Esophagus squamous epithelium (tissue), 5 donors: ENCODE results near the gene DLG2. TPM values are rescaled to one million over a fixed set of nuclear protein-coding genes. Genes with fewer than 3 reads are reported as not detected.
"Not testable (repeated sequence)": the region's sequence is repeated elsewhere in the genome, so short reads cannot be mapped to it uniquely, and the experiment has no call there.

Experiments
- DNase-seq: peaks from one replicate; lab custom pipeline; 2025; lab: John Stamatoyannopoulos, UW
- H3K27ac ChIP-seq, 4 donors: fragments of 200-600 bp; sonication (generic); one replicate each; pipeline ENCODE4 v1.5.1; 2016 to 2019; ENCODE audit warnings: mild to moderate bottlenecking in 1 of 4
- H3K27me3 ChIP-seq, 4 donors: fragments of 200-600 bp; sonication (generic); 1 replicate in 3 of 4; 2 replicates in 1 of 4; pipeline versions ENCODE4 v1.5.1 to v1.6.0; 2017 to 2021; ENCODE audit warnings: antibody characterized with exemption in 1 of 4
- H3K36me3 ChIP-seq, 3 donors: fragments of 200-600 bp; sonication (generic); one replicate each; pipeline ENCODE4 v1.5.1; 2016 to 2019
- H3K4me1 ChIP-seq, 3 donors: fragments of 200-600 bp; sonication (generic); one replicate each; pipeline ENCODE4 v1.5.1; 2017 to 2019
- H3K4me3 ChIP-seq, 4 donors: fragments of 200-600 bp; sonication (generic); 1 replicate in 3 of 4; 2 replicates in 1 of 4; pipeline ENCODE4 v1.5.1; 2016 to 2019; ENCODE audit warnings: mild to moderate bottlenecking in 2 of 4, moderate library complexity in 1 of 4
- H3K9me3 ChIP-seq, 3 donors: fragments of 200-600 bp; sonication (generic); one replicate each; pipeline ENCODE4 v1.5.1; 2016 to 2019
- POLR2A ChIP-seq, 4 donors: fragments of 450-650 bp; IDR thresholded peaks; one replicate each; pipeline ENCODE4 v1.6.1; 2017; ENCODE audit warnings: antibody characterized with exemption in 4 of 4, mild to moderate bottlenecking in 4 of 4, moderate library complexity in 3 of 4
- WGBS, 2 donors: methylation state at CpG; one replicate each; pipeline ENCODE4 v1.1.5; 2018; 5-methylcytosine and 5-hydroxymethylcytosine counted together
- intact Hi-C: fragments of 100-400 bp; cut with DNase I; formaldehyde crosslinking; loops from one replicate; pipeline ENCODE4 v1.15.0; 2022
- total RNA-seq, 4 donors: library from RNA; depleted of rRNA; stranded (reverse); fragments of >200 nt; gene quantifications; one replicate each; pipeline ENCODE4 v1.1.0, GENCODE V29; 2016
- TF ChIP-seq, protein P1 (sequence below), 6 experiments: fragments of 450-650 bp in 4 of 6; fragments of 200-600 bp in 2 of 6; sonication (generic) in 2 of 6; IDR thresholded peaks; one replicate each; pipeline ENCODE4 v1.5.1; 2016 to 2019; ENCODE audit warnings: antibody characterized with exemption in 6 of 6, mild to moderate bottlenecking in 4 of 6, moderate library complexity in 4 of 6
- donor health status: DM: yes; HTN: yes; CAD: no.

DLG2 gene
- total RNA-seq, 4 donors from 2014 or later = 2.9 to 27.7 (median 12.6) TPM

DNA sequence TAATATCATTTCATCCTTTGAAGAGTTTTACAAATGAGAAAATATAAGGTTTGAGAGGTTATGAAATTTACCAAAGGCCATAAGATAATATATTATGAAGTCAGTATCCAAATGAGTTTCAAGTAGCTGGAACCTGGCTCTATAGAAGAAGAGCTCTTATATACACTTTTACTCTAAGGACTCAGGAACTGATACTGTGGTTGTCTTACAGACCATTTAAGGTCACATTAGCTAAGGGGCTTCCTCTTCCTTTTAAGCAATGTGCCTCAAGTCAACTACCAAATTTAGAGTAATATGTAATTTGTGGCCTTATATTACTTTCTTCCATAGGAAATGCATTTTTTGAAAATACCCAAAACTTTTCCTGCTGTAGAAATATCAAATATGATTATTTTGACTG is 369.3 kb downstream of the DLG2 start:
- DNase-seq = no peak
- no peaks in the 10 kb centered on the region for H3K4me1 ChIP-seq
- H3K36me3 ChIP-seq = no peaks in the 10 kb centered on the region
- intact Hi-C loops = no loop called here
- no peak overlapping the region for H3K4me3 ChIP-seq
- peaks cover 0 to 8% (median 0%) of the 10 kb centered on the region in 3 donors for H3K9me3 ChIP-seq
- no peaks in the 10 kb centered on the region for H3K27me3 ChIP-seq
- no peak overlapping the region for H3K27ac ChIP-seq
- no peak for TF ChIP-seq POLR2A (IDR thresholded peaks at IDR 0.05)
- TF ChIP-seq, protein P1, sequence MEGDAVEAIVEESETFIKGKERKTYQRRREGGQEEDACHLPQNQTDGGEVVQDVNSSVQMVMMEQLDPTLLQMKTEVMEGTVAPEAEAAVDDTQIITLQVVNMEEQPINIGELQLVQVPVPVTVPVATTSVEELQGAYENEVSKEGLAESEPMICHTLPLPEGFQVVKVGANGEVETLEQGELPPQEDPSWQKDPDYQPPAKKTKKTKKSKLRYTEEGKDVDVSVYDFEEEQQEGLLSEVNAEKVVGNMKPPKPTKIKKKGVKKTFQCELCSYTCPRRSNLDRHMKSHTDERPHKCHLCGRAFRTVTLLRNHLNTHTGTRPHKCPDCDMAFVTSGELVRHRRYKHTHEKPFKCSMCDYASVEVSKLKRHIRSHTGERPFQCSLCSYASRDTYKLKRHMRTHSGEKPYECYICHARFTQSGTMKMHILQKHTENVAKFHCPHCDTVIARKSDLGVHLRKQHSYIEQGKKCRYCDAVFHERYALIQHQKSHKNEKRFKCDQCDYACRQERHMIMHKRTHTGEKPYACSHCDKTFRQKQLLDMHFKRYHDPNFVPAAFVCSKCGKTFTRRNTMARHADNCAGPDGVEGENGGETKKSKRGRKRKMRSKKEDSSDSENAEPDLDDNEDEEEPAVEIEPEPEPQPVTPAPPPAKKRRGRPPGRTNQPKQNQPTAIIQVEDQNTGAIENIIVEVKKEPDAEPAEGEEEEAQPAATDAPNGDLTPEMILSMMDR (IDR thresholded peaks at IDR 0.05) = no peak

DNA sequence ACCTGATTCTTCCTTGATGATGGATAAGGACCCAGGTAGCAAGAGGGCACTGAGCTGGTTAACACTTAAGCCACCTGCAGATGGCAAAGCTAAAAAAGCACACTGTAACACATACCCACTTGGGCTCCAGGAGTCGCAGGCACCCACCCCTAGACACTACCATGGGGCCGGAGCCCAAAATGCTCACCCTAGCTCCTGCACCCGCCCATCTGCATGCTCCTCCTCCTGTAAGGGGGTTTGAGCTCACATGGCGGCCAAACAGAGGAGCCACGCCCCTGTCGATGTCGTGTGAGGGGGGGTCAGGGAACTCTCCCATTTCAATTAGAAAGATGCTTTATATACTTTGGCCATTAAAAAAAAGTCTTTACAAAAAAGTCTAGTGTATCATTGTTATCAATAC is 370.7 kb downstream of the DLG2 start:
- intact Hi-C loops = no loop called here
- DNase-seq = no peak
- Histone ChIP-seq H3K4me3 (no peak overlapping the region), H3K4me1 (no peaks in the 10 kb centered on the region), H3K9me3 (peaks cover 0 to 5% (median 0%) of the 10 kb centered on the region in 3 donors), H3K27ac (no peak overlapping the region), H3K27me3 (no peaks in the 10 kb centered on the region), H3K36me3 (no peaks in the 10 kb centered on the region)
- WGBS, 2 donors = 84 to 91% methylated on average over 7 of the region's 7 CpGs
- TF ChIP-seq POLR2A (IDR thresholded peaks at IDR 0.05) = no peak
- TF ChIP-seq, protein P1 (IDR thresholded peaks at IDR 0.05) = no peak

DNA sequence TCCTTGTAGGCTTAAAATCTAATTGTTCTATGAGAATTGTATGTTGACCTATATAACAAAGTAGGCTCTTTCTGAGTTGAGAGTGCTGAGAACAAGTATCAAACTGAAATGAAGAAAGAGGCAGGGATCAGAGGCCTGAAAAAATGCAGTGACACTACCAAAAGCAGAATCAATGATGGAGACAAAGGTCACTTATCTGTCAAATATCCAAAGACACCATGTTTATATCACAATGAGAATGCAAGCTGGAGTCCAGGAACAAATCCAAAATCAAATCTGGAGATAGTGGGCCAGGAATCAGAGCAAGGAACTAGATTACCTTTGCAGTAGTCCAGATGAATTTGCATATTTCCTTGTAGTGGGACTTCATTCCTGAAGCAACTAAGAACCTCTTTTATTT is 377.7 kb downstream of the DLG2 start:
- no peak for DNase-seq
- Histone ChIP-seq H3K4me1 (no peaks in the 10 kb centered on the region), H3K9me3 (no peaks in the 10 kb centered on the region), H3K36me3 (no peaks in the 10 kb centered on the region), H3K27ac (no peak overlapping the region), H3K27me3 (no peaks in the 10 kb centered on the region), H3K4me3 (no peak overlapping the region)
- no peak for TF ChIP-seq POLR2A (IDR thresholded peaks at IDR 0.05)
- intact Hi-C loops = no loop called here

DNA sequence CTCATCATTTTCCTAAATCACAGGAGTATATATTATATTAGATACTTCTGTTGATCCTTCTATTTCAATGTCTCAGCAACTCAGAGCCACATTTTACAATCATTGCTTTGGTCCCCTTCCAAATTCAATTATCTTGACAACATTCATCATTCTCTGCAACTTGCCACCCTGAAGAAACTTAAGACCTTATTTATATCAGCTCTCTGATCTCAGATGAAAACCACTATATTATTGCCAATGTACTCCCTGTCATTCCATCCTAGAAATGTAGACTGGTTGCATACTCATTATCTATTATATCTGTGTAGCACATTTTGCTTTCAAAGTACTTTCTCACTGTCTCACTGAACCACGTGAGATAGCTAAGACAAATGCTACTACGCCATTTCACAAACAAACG is 379.3 kb downstream of the DLG2 start:
- intact Hi-C loops = no loop called here
- no peak for TF ChIP-seq POLR2A (IDR thresholded peaks at IDR 0.05)
- TF ChIP-seq, protein P1 (IDR thresholded peaks at IDR 0.05) = no peak
- Histone ChIP-seq H3K27me3 (no peaks in the 10 kb centered on the region), H3K27ac (no peak overlapping the region), H3K4me3 (no peak overlapping the region), H3K36me3 (no peaks in the 10 kb centered on the region), H3K4me1 (no peaks in the 10 kb centered on the region), H3K9me3 (no peaks in the 10 kb centered on the region)
- WGBS, 2 donors = 78 to 83% methylated on average over 3 of the region's 3 CpGs
- DNase-seq = no peak

DNA sequence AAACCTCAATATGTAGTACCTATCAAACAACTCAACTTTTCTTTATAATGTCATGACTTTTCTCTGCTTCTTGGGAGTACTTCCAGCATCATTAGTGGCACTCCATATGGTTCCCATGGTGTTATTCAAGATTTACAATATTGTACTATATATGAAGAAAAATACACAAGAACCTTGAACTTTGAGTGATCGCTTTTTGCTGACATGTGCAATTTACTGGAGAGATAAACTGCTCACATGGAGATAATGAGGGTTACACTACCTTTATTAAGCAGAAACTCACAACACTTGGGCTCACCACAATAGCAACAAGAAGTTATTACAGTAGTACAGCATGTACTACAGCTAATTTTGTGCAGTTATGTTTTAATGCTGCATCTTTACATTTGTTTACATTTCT is 388.2 kb downstream of the DLG2 start:
- Histone ChIP-seq H3K4me1 (no peaks in the 10 kb centered on the region), H3K4me3 (no peak overlapping the region), H3K27me3 (no peaks in the 10 kb centered on the region), H3K9me3 (no peaks in the 10 kb centered on the region), H3K36me3 (no peaks in the 10 kb centered on the region), H3K27ac (no peak overlapping the region)
- TF ChIP-seq, protein P1 (IDR thresholded peaks at IDR 0.05) = no peak
- no peak for TF ChIP-seq POLR2A (IDR thresholded peaks at IDR 0.05)
- intact Hi-C loops = no loop called here
- 93 to 100% methylated on average over 1 of the region's 1 CpG for WGBS, 2 donors
- no peak for DNase-seq

DNA sequence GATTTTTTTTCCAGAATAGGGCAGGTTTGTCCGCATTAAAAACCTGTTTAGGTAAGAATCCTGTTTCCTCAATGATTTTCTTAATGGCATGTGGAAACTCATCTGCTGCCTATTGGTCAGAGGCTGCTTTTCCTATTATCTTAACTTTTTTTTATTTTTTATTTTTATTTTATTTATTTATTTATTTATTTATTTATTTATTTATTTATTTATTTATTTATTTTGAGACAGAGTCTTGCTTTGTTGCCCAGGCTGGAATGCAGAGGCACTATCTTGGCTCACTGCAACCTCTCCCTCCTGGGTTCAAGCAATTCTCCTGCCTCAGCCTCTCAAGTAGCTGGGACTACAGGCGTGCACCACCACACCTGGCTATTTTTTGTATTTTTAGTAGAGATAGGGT is 389.1 kb downstream of the DLG2 start:
- H3K27ac ChIP-seq, H3K4me1 ChIP-seq, DNase-seq, intact Hi-C loops, H3K9me3 ChIP-seq, H3K36me3 ChIP-seq, H3K4me3 ChIP-seq, H3K27me3 ChIP-seq: not testable (repeated sequence)
- 76 to 97% methylated on average over 2 of the region's 2 CpGs for WGBS, 2 donors
